ENCODE results near the gene CHI3L2. TPM values are rescaled to one million over a fixed set of nuclear protein-coding genes. Genes with fewer than 3 reads are reported as not detected.

The CHI3L2 gene
- total and polyA plus RNA-seq, 2 of the 4 experiments (the other 2 are of a cell fraction), result 0.18 to 0.19 TPM

GRCh38 chr1:111232134-111232533 is 4.6 kb downstream of the CHI3L2 start:
- peaks cover 12% of the 10 kb centered on the region for H3K4me1 ChIP-seq (ENCODE audit: control insufficient read depth, insufficient read depth, low read length)
- BruUV-seq (replicated peaks), result no TSS peak
- CTCF ChIA-PET, result no interaction called here

More at GRCh38 chr1:111232134-111232533, 4.6 kb downstream of the CHI3L2 start:
- Histone ChIP-seq H3K4me2 (ENCODE audit: low read depth, low read length) (no peak overlapping the region), H2AFZ (replicated peaks; ENCODE audit: low read length, poor library complexity) (no peak overlapping the region), H3K9me3 (ENCODE audit: control insufficient read depth, insufficient read depth, low read length) (no peaks in the 10 kb centered on the region), H3K4ac (ENCODE audit: low read depth, low read length) (no peak overlapping the region), H2BK20ac (ENCODE audit: low read depth, low read length) (no peak overlapping the region), H3K9ac (ENCODE audit: low read depth, low read length) (no peak overlapping the region), H3K27ac (ENCODE audit: insufficient read depth, low read length) (no peak overlapping the region), H3K14ac (replicated peaks; ENCODE audit: low read depth, low read length) (no peak overlapping the region), H3K4me3 (ENCODE audit: insufficient read depth, low read depth, low read length) (no peak overlapping the region), H4K5ac (ENCODE audit: low read depth, low read length) (no peak overlapping the region), H3K36me3 (ENCODE audit: control insufficient read depth, insufficient read depth, low read length) (no peaks in the 10 kb centered on the region), H4K20me1 (ENCODE audit: insufficient read depth, low read length) (no peaks in the 10 kb centered on the region), H4K91ac (ENCODE audit: insufficient read depth, low read depth, low read length) (no peak overlapping the region), H3K27me3 (ENCODE audit: control insufficient read depth, insufficient read depth, low read length) (no peaks in the 10 kb centered on the region), H4K8ac (ENCODE audit: low read depth in 2 of 2, low read length in 2 of 2) (no peak overlapping the region), H3K79me1 (ENCODE audit: low read depth in 1 of 2, low read length in 2 of 2) (no peaks in the 10 kb centered on the region), H3K23ac (ENCODE audit: low read depth, low read length) (no peak overlapping the region), H2BK120ac (ENCODE audit: low read depth, low read length) (no peak overlapping the region), H2AK5ac (ENCODE audit: low read depth, low read length) (no peak overlapping the region), H2AK9ac (replicated peaks; ENCODE audit: low read depth, low read length, poor library complexity) (no peak overlapping the region), H2BK5ac (ENCODE audit: low read depth, low read length, poor library complexity, severe bottlenecking) (no peak overlapping the region), H3K18ac (ENCODE audit: low read depth, low read length) (no peak overlapping the region), H3K56ac (ENCODE audit: extremely low read depth, insufficient read depth, low read length) (no peak overlapping the region), H2BK15ac (ENCODE audit: low read depth, low read length) (no peak overlapping the region), H3K9me1 (ENCODE audit: insufficient read depth, low read length) (no peaks in the 10 kb centered on the region)
- WGBS, 2 experiments (ENCODE audit: extremely low coverage in 2 of 2, insufficient read length in 1 of 2), result no CpG with 5 or more reads among the region's 3 CpGs
- dilution Hi-C loops (cut with HindIII; ENCODE audit: low sequenced_read_pairs, unreplicated experiment) (no loop called here), in situ Hi-C loops (cut with MboI; ENCODE audit: low sequenced_read_pairs) (no loop called here), intact Hi-C loops (cut with micrococcal nuclease) (no loop called here)
- DNase-seq, result no peak
- POLR2A ChIA-PET (ENCODE audit: unreplicated experiment), result no interaction called here
- no peak for TF ChIP-seq CEBPB (IDR thresholded peaks at IDR 0.05; ENCODE audit: low read depth, low read length)
- ATAC-seq (ENCODE audit: low read depth), result no peak
